PC-9 (cell line): Measurements from ENCODE around the gene R3HDM2. TPM values are rescaled to one million over a fixed set of nuclear protein-coding genes. Genes with fewer than 3 reads are reported as not detected.
A peak's percentile ranks its signal among the peaks of the same experiment; 100 is the strongest.

Source experiments
- BruUV-seq: library from RNA; stranded (reverse); fragments of 400-500 nt; replicated peaks from 2 replicates; lab custom pipeline; 2021; lab: Mats Ljungman, UMichigan
- CTCF ChIA-PET: fragments of 300-600 bp; sonication (Branson Sonifier 250); formaldehyde crosslinking; loops from one replicate; lab custom pipeline; 2022; ENCODE audit warnings: antibody characterized with exemption; lab: Charles Lee
- POLR2A ChIA-PET: fragments of 300-600 bp; sonication (Branson Sonifier 250); formaldehyde crosslinking; loops from one replicate; lab custom pipeline; 2022; ENCODE audit warnings: antibody characterized with exemption; ENCODE audit not compliant: unreplicated experiment; lab: Charles Lee
- DNase-seq, 2 experiments: peaks; one replicate each; pipeline versions ENCODE4 v3.0.0 to v3.0.0-alpha.2; 2015 to 2022; ENCODE audit warnings: mixed read lengths in 1 of 2
- H2AFZ ChIP-seq: fragments of 200-600 bp; sonication (generic); 2 replicates; pipeline ENCODE4 v1.8.1; 2017; ENCODE audit warnings: antibody characterized with exemption
- H3F3A ChIP-seq: fragments of 200-600 bp; sonication (generic); 2 replicates; pipeline ENCODE4 v1.8.1; 2017; ENCODE audit warnings: antibody characterized with exemption, mild to moderate bottlenecking, low read depth; ENCODE audit not compliant: insufficient read depth
- H3K27ac ChIP-seq: fragments of 200-600 bp; sonication (generic); 2 replicates; pipeline ENCODE4 v1.6.1; 2016; ENCODE audit warnings: mixed run types
- H3K27me3 ChIP-seq: fragments of 200-600 bp; sonication (generic); 2 replicates; pipeline ENCODE4 v1.6.1; 2016; ENCODE audit warnings: low read depth, mixed run types; ENCODE audit not compliant: insufficient read depth
- H3K36me3 ChIP-seq: fragments of 200-600 bp; sonication (generic); 2 replicates; pipeline ENCODE4 v1.6.1; 2016; ENCODE audit warnings: low read depth, mixed run types
- H3K4me1 ChIP-seq: fragments of 200-600 bp; sonication (generic); replicated peaks from 2 replicates; pipeline ENCODE4 v1.6.1; 2016; ENCODE audit warnings: mixed run types; ENCODE audit not compliant: insufficient read depth
- H3K4me2 ChIP-seq: fragments of 200-600 bp; sonication (generic); 2 replicates; pipeline ENCODE4 v1.6.1; 2017; ENCODE audit warnings: mixed run types
- H3K4me3 ChIP-seq: fragments of 200-600 bp; sonication (generic); 2 replicates; pipeline ENCODE4 v1.6.1; 2016; ENCODE audit warnings: mixed run types
- H3K79me2 ChIP-seq: fragments of 200-600 bp; sonication (generic); 2 replicates; pipeline ENCODE4 v1.6.1; 2017; ENCODE audit warnings: low read depth, mixed run types
- H3K9me2 ChIP-seq: fragments of 200-600 bp; sonication (generic); 2 replicates; pipeline ENCODE4 v1.8.1; 2017; ENCODE audit warnings: mild to moderate bottlenecking; ENCODE audit not compliant: insufficient read depth
- H3K9me3 ChIP-seq: fragments of 200-600 bp; sonication (generic); 2 replicates; pipeline ENCODE4 v1.8.1; 2016; ENCODE audit warnings: low read depth; ENCODE audit not compliant: insufficient read depth
- H4K20me1 ChIP-seq: fragments of 200-600 bp; sonication (generic); 2 replicates; pipeline ENCODE4 v1.8.1; 2017; ENCODE audit not compliant: insufficient read depth
- EZH2 ChIP-seq: fragments of 200-600 bp; sonication (generic); IDR thresholded peaks from 2 replicates; pipeline ENCODE4 v1.8.0; 2017; ENCODE audit warnings: antibody characterized with exemption, low read depth
- intact Hi-C: fragments of 100-400 bp; cut with micrococcal nuclease; formaldehyde crosslinking; loops from one replicate; pipeline ENCODE4 v1.10.0; 2022; ENCODE audit not compliant: unreplicated experiment
- total RNA-seq: library from RNA; stranded (reverse); gene quantifications from 2 replicates; pipeline ENCODE4 v1.2.3, GENCODE V29; 2021
- TF ChIP-seq, protein P1 (sequence below): fragments of 200-600 bp; sonication (generic); conservative IDR thresholded peaks from 2 replicates; pipeline ENCODE4 v1.6.1; 2017; ENCODE audit warnings: mixed run types, antibody characterized with exemption, mild to moderate bottlenecking, moderate library complexity

Gene R3HDM2
- total RNA-seq, 1 experiment from 2014 or later = 65.1 TPM

DNA sequence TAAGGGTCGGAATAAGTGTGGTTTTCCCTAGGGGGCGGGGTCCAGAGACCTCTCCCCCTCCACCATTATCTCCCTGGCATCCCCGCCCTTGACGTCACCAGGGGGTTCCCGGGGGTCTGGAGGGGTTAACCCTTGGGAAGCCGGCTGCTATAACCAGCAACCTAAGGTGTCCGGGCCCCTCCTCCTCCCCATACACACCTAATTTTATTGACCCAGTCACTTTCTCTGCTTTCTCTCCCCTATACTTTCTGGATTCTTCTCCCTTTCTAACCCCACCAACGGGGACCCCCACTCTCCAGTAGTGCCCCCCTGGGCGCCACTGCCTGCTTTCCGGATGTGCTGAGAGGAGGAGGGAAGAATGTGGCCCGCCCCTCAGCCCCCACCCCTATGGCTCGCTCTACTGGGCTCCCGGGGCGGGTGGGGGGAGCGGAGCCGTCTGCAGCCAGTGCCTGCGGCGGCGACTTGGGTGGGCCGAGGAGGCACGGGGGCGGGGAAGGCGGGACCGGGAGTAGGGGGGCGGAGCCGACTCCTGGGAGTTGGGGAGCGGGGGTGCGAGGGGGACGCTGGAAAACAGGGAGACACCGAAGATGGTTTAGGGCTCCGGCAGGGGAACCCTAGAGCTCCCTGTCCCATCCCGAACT lies 30.6 kb upstream of the R3HDM2 start:
- Histone ChIP-seq H3K9me2 (no peaks in the 10 kb centered on the region), H3K9me3 (no peaks in the 10 kb centered on the region), H3K4me1 (peaks cover 30% of the 10 kb centered on the region), H3F3A (no peaks in the 10 kb centered on the region), H3K27me3 (peaks cover 52% of the 10 kb centered on the region), H4K20me1 (no peaks in the 10 kb centered on the region), H2AFZ (peak overlapping the region; percentile 41; the same call in 1 of the 2 replicates), H3K79me2 (no peaks in the 10 kb centered on the region), H3K4me2 (peak overlapping the region; percentile 99), H3K36me3 (no peaks in the 10 kb centered on the region), H3K4me3 (peak overlapping the region; percentile 57), H3K27ac (no peak overlapping the region)
- ChIA-PET CTCF (interaction anchor here (1.0 kb wide), 1 partner anchor 196 kb away, joined by 4 read pairs; no protein-coding TSS in a partner anchor), POLR2A (no interaction called here)
- no TSS peak for BruUV-seq
- DNase-seq = peak in 1 of 2 experiments; percentile 39
- intact Hi-C loops = loop anchor here (5.0 kb wide), 1 partner anchor 171 kb away; the partner anchor contains the start of gene B4GALNT1
- TF ChIP-seq, protein P1, sequence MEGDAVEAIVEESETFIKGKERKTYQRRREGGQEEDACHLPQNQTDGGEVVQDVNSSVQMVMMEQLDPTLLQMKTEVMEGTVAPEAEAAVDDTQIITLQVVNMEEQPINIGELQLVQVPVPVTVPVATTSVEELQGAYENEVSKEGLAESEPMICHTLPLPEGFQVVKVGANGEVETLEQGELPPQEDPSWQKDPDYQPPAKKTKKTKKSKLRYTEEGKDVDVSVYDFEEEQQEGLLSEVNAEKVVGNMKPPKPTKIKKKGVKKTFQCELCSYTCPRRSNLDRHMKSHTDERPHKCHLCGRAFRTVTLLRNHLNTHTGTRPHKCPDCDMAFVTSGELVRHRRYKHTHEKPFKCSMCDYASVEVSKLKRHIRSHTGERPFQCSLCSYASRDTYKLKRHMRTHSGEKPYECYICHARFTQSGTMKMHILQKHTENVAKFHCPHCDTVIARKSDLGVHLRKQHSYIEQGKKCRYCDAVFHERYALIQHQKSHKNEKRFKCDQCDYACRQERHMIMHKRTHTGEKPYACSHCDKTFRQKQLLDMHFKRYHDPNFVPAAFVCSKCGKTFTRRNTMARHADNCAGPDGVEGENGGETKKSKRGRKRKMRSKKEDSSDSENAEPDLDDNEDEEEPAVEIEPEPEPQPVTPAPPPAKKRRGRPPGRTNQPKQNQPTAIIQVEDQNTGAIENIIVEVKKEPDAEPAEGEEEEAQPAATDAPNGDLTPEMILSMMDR = no peak
- no peak for TF ChIP-seq EZH2

DNA sequence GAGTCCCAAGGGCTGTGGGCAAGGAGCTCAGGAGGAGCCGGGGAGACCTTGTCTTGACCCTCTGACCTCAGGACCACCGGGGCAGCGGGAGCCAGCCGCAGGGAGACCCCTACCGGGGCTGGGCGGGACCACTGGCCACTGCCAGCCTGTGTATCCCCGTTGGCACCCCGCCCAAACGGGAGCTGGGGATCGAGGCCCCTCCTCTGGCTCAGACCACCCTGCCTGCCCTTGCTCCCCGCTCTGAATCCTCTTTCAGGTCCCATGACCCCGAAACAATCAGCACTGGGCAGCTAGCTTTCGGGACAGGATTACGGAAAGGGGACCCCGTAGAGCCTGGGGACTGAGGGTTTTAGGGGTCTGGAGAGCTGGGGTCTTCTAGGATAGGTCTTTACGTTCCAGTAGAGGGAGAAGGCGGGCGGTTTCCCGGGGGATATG lies 30.0 kb upstream of the R3HDM2 start:
- no peak for TF ChIP-seq EZH2
- TF ChIP-seq, protein P1 = no peak
- intact Hi-C loops = loop anchor here (5.0 kb wide), 1 partner anchor 171 kb away; the partner anchor contains the start of gene B4GALNT1
- Histone ChIP-seq H3K4me1 (peaks cover 36% of the 10 kb centered on the region), H3K36me3 (no peaks in the 10 kb centered on the region), H3K4me3 (peak overlapping the region; percentile 57; the same call in 1 of the 2 replicates), H3K4me2 (peak overlapping the region; percentile 99), H4K20me1 (no peaks in the 10 kb centered on the region), H3K9me3 (no peaks in the 10 kb centered on the region), H3K27ac (no peak overlapping the region), H3K79me2 (no peaks in the 10 kb centered on the region), H3F3A (no peaks in the 10 kb centered on the region), H3K9me2 (no peaks in the 10 kb centered on the region), H2AFZ (no peak overlapping the region), H3K27me3 (peaks cover 46% of the 10 kb centered on the region)
- DNase-seq = no peak
- ChIA-PET POLR2A (no interaction called here), CTCF (interaction anchor here (1.0 kb wide), 1 partner anchor 195 kb away, joined by 4 read pairs; no protein-coding TSS in a partner anchor)
- no TSS peak for BruUV-seq

DNA sequence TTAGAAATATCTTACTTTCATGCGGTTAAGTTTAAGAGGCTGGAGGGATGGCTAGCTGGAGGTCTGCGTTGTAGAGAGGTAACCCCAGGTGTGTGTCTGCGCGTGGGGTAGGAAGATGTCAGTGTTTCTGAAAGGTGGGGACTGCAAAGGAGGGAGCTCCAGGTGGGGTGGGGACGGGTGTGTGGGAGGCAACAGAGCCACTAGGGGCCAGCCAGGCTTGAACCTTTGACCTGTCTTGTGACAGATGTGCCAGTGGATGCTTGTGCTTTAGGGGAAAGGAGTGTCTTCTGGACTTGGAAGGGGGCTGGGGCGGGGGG lies 29.6 kb upstream of the R3HDM2 start:
- no peak for DNase-seq
- H3K27ac ChIP-seq = no peak overlapping the region
- TF ChIP-seq, protein P1 = no peak
- no peak for TF ChIP-seq EZH2
- H3K27me3 ChIP-seq = peaks cover 42% of the 10 kb centered on the region
- H3K79me2 ChIP-seq = no peaks in the 10 kb centered on the region
- H2AFZ ChIP-seq = no peak overlapping the region
- H3K4me1 ChIP-seq = peaks cover 40% of the 10 kb centered on the region
- H3K4me3 ChIP-seq = peak overlapping the region; percentile 73; the same call in 1 of the 2 replicates
- no peaks in the 10 kb centered on the region for H3K36me3 ChIP-seq
- ChIA-PET POLR2A (no interaction called here), CTCF (interaction anchor here (1.0 kb wide), 1 partner anchor 195 kb away, joined by 4 read pairs; no protein-coding TSS in a partner anchor)
- peak overlapping the region; percentile 99 for H3K4me2 ChIP-seq
- no peaks in the 10 kb centered on the region for H4K20me1 ChIP-seq
- no TSS peak for BruUV-seq
- intact Hi-C loops = loop anchor here (5.0 kb wide), 1 partner anchor 172 kb away; the partner anchor contains the start of gene B4GALNT1
- no peaks in the 10 kb centered on the region for H3F3A ChIP-seq
- H3K9me3 ChIP-seq = no peaks in the 10 kb centered on the region
- no peaks in the 10 kb centered on the region for H3K9me2 ChIP-seq
